Kidney epithelial cell (primary cell): ENCODE data around the gene PCDHGA1. TPM values are rescaled to one million over a fixed set of nuclear protein-coding genes. Genes with fewer than 3 reads are reported as not detected.

Source experiments
- DNase-seq: peaks from one replicate; pipeline ENCODE4 v3.0.0-alpha.2; 2010; ENCODE audit warnings: low read depth
- H3K27me3 ChIP-seq: 2 replicates; pipeline ENCODE4 v1.6.0; 2011; ENCODE audit warnings: low read length; ENCODE audit not compliant: control insufficient read depth, insufficient read depth
- H3K36me3 ChIP-seq: 2 replicates; pipeline ENCODE4 v1.5.1; 2011; ENCODE audit warnings: low read length; ENCODE audit not compliant: control insufficient read depth, insufficient read depth
- H3K4me3 ChIP-seq: 2 replicates; pipeline ENCODE4 v1.5.1; 2011; ENCODE audit warnings: low read depth, mild to moderate bottlenecking, control low read depth, low read length
- total RNA-seq: library from RNA; depleted of rRNA; stranded (reverse); fragments of >200 nt; gene quantifications from 2 replicates; pipeline ENCODE4 v1.2.3, GENCODE V29; 2015
- TF ChIP-seq, protein P1 (sequence below): IDR thresholded peaks from 2 replicates; pipeline ENCODE4 v1.5.1; 2011; ENCODE audit warnings: mild to moderate bottlenecking, moderate library complexity, low read length, control low read depth, inconsistent platforms; ENCODE audit not compliant: insufficient read depth, poor library complexity, severe bottlenecking

PCDHGA1 gene
- total RNA-seq, 1 donor from 2014 or later: 0.67 TPM

DNA sequence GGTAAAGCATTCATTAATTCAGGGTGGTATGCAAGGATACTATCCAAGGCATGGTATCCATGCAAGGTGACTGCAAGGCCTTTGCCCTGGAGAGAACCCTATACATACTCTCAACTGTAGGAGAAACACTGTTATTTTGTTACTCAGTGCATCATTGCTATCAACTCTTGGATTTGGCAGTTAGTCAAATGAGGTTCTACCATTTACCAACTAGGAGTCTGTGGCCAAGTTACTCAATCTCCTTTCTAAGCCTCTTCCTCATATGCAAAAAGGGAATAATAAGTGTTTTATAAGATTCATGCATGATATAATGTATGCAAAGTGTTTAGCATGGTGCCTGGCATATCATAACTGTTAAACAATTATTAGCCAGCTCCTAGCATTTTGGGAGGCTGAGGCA is 149.5 kb downstream of the PCDHGA1 start:
- H3K4me3 ChIP-seq: no peak overlapping the region
- no peak for DNase-seq
- TF ChIP-seq, protein P1, sequence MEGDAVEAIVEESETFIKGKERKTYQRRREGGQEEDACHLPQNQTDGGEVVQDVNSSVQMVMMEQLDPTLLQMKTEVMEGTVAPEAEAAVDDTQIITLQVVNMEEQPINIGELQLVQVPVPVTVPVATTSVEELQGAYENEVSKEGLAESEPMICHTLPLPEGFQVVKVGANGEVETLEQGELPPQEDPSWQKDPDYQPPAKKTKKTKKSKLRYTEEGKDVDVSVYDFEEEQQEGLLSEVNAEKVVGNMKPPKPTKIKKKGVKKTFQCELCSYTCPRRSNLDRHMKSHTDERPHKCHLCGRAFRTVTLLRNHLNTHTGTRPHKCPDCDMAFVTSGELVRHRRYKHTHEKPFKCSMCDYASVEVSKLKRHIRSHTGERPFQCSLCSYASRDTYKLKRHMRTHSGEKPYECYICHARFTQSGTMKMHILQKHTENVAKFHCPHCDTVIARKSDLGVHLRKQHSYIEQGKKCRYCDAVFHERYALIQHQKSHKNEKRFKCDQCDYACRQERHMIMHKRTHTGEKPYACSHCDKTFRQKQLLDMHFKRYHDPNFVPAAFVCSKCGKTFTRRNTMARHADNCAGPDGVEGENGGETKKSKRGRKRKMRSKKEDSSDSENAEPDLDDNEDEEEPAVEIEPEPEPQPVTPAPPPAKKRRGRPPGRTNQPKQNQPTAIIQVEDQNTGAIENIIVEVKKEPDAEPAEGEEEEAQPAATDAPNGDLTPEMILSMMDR: no peak
- peaks cover 9% of the 10 kb centered on the region for H3K27me3 ChIP-seq
- H3K36me3 ChIP-seq: no peaks in the 10 kb centered on the region

DNA sequence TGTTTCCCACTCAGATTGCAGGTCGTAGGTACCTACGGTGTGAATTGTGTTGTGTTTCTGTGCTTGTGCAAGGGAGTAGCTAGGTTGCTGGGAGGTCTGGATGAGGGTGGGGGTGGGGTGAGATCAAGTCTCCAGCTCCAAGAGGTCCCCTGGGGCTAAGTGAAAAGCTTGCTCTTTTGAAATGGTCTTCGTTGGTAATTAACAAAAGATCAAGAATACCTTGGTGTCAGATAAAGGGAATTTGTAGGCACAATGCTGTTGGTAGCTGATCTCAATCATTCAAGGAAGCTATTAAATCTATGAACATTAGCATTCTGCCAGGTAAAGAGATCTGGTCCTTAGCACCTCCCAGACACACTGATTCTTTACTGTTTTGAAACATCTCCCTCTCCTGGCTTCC is 153.6 kb downstream of the PCDHGA1 start:
- no peaks in the 10 kb centered on the region for H3K36me3 ChIP-seq
- H3K27me3 ChIP-seq: peaks cover 9% of the 10 kb centered on the region
- DNase-seq: no peak
- no peak overlapping the region for H3K4me3 ChIP-seq
- TF ChIP-seq, protein P1: no peak

- H3K36me3 ChIP-seq: no peaks in the 10 kb centered on the region
- no peak for DNase-seq
- H3K27me3 ChIP-seq: peaks cover 9% of the 10 kb centered on the region
- no peak overlapping the region for H3K4me3 ChIP-seq
- TF ChIP-seq, protein P1: no peak
Observed at GRCh38 chr5:141484310-141484640, 154.0 kb downstream of the PCDHGA1 start.

DNA sequence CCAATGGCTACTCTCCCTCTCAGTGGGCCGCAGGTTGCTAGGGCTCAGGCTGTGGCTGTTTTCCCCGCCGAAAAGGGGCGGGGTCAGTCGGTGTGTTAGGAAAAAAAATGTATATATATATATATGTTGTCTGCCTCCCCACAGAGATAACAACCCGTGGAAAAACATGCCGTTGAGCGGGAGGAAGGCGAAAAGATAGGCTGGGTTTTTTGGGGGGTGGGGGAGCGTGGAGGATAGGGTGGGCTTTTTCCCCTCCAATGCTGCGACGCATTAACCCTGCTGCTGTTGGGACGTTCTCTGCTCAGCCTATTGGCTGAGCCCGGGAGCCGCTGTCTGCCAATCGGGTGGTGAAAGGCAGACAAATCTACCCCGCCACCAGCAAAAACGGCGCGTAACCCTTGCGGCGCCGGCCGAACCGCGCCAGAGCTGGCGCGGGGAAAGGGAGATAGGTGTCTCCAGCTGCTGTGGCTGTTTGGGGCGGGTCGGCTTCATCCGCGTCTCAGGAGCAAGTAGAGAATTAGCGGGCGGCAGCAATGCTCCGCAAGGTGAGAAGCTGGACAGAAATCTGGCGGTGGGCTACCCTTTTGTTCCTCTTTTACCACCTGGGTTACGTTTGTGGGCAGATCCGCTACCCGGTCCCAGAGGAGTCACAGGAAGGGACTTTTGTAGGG is 154.5 kb downstream of the PCDHGA1 start, which contains the start of gene PCDHGC4:
PCDHGC4 (plus strand) TSS at position 390 of the 671 bp plus-strand sequence; CDS start at position 534, 144 bp downstream.
- H3K27me3 ChIP-seq: peaks cover 9% of the 10 kb centered on the region
- no peaks in the 10 kb centered on the region for H3K36me3 ChIP-seq
- H3K4me3 ChIP-seq: peak within 1 kb of the TSS; percentile 41
- TF ChIP-seq, protein P1: no peak
- no peak for DNase-seq

DNA sequence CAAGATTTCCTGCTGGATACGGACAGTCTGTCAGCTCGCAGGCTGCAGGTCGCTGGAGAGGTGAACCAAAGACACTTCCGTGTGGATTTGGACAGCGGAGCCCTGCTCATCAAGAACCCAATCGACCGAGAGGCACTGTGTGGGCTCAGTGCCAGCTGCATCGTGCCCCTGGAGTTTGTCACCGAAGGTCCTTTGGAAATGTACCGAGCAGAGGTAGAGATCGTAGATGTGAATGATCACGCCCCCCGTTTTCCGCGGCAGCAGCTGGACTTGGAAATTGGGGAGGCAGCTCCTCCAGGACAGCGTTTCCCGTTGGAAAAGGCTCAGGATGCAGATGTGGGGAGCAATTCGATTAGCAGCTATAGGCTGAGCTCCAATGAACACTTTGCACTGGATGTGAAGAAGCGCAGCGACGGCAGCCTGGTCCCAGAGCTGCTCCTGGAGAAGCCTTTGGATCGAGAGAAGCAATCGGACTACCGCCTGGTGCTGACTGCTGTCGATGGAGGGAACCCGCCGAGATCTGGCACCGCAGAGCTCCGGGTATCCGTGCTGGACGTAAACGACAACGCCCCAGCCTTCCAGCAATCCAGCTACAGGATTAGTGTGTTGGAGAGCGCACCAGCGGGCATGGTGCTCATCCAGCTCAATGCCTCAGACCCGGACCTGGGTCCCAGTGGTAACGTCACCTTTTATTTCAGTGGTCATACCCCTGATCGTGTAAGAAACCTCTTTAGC is 155.2 kb downstream of the PCDHGA1 start:
- no peaks in the 10 kb centered on the region for H3K36me3 ChIP-seq
- no peak for DNase-seq
- H3K27me3 ChIP-seq: peaks cover 9% of the 10 kb centered on the region
- H3K4me3 ChIP-seq: peak overlapping the region; percentile 41
- TF ChIP-seq, protein P1: no peak
